Activated CD4-positive, alpha-beta memory T cell treated with anti-CD3 and anti-CD28 coated beads for 36 hours (primary cell): ENCODE results near the gene WNT8B. TPM values are rescaled to one million over a fixed set of nuclear protein-coding genes. Genes with fewer than 3 reads are reported as not detected.
A peak's percentile ranks its signal among the peaks of the same experiment; 100 is the strongest.

ENCODE experiments used
- CTCF ChIA-PET: fragments of 350-600 bp; sonication (Branson Sonifier 250); formaldehyde crosslinking; loops from one replicate; lab custom pipeline; 2021; ENCODE audit warnings: antibody characterized with exemption, inconsistent platforms; lab: Charles Lee
- POLR2A ChIA-PET: fragments of 350-600 bp; sonication (Branson Sonifier 250); formaldehyde crosslinking; loops from one replicate; lab custom pipeline; 2021; ENCODE audit warnings: antibody characterized with exemption; lab: Charles Lee
- DNase-seq: peaks from one replicate; pipeline ENCODE4 v3.0.0-alpha.2; 2020
- H3K27ac Mint-ChIP-seq: one replicate; pipeline ENCODE4 v1.8.0; 2021; ENCODE audit warnings: mixed read lengths
- H3K27me3 Mint-ChIP-seq: one replicate; pipeline ENCODE4 v1.8.0; 2021; ENCODE audit warnings: mixed read lengths
- H3K36me3 Mint-ChIP-seq: one replicate; pipeline ENCODE4 v1.8.0; 2021; ENCODE audit warnings: mixed read lengths
- H3K4me1 Mint-ChIP-seq: one replicate; pipeline ENCODE4 v1.8.0; 2021; ENCODE audit warnings: low read depth, mixed read lengths
- H3K4me3 Mint-ChIP-seq: one replicate; pipeline ENCODE4 v1.8.0; 2021; ENCODE audit warnings: mild to moderate bottlenecking, mixed read lengths
- H3K9me3 Mint-ChIP-seq: one replicate; pipeline ENCODE4 v1.8.0; 2021; ENCODE audit warnings: mixed read lengths
- intact Hi-C: fragments of 100-400 bp; cut with micrococcal nuclease; formaldehyde crosslinking; loops from one replicate; pipeline ENCODE4 v1.15.1; 2023
- total RNA-seq, 2 experiments: library from RNA; stranded (reverse); gene quantifications; one replicate each; pipeline ENCODE4 v1.2.3, GENCODE V29; 2021

WNT8B gene
- total RNA-seq, 2 experiments from 2014 or later, result 0.36 to 0.46 TPM

GRCh38 chr10:100531761-100532160 is 69.0 kb downstream of the WNT8B start:
- H3K27me3 Mint-ChIP-seq, result no peaks in the 10 kb centered on the region
- H3K4me1 Mint-ChIP-seq, result peaks cover 36% of the 10 kb centered on the region
- peak overlapping the region; percentile 33 for H3K27ac Mint-ChIP-seq
- peaks cover 19% of the 10 kb centered on the region for H3K36me3 Mint-ChIP-seq
- POLR2A ChIA-PET, result no interaction called here
- intact Hi-C loops, result no loop called here
- no peaks in the 10 kb centered on the region for H3K9me3 Mint-ChIP-seq
- H3K4me3 Mint-ChIP-seq, result no peak overlapping the region
- DNase-seq, result no peak
- CTCF ChIA-PET, result interaction anchor here (4.7 kb wide), 1 partner anchor 22 kb away, joined by 46 read pairs; no protein-coding TSS in a partner anchor

Other genes starting within 250 kb of the WNT8B start
- 10 to 100 TPM; 26.2 to 26.6 TPM for gene CHUK, start 233.4 kb upstream of the WNT8B start, total RNA-seq
- 10 to 100 TPM; 40.6 to 42.5 TPM for gene CWF19L1, start 195.4 kb upstream of the WNT8B start, total RNA-seq
- 10 to 100 TPM; 50.5 to 51.5 TPM for gene BLOC1S2, start 176.3 kb upstream of the WNT8B start, total RNA-seq
- not detected for gene PKD2L1, start 132.8 kb upstream of the WNT8B start, total RNA-seq
- 100 to 1,000 TPM; 156 to 158 TPM for gene SCD, start 115.8 kb upstream of the WNT8B start, total RNA-seq
- gene SEC31B, start 56.9 kb downstream of the WNT8B start, total RNA-seq, result 10 to 100 TPM; 44.2 to 47.2 TPM
- gene NDUFB8, start 66.9 kb downstream of the WNT8B start, total RNA-seq, result 100 to 1,000 TPM; 390 to 404 TPM
- gene HIF1AN, start 72.9 kb downstream of the WNT8B start, total RNA-seq, result 10 to 100 TPM; 40.6 to 47.4 TPM